GM21381 (cell line): ENCODE results near the gene NPAS3.
"Not testable (repeated sequence)": the region's sequence is repeated elsewhere in the genome, so short reads cannot be mapped to it uniquely, and the experiment has no call there.

ENCODE experiments used
- ATAC-seq: cut with Tn5 transposase; IDR thresholded peaks from one replicate; pipeline ENCODE4 v1.9.1; 2021; ENCODE audit warnings: mild to moderate bottlenecking, moderate library complexity; ENCODE audit not compliant: unreplicated experiment

NPAS3 gene

DNA sequence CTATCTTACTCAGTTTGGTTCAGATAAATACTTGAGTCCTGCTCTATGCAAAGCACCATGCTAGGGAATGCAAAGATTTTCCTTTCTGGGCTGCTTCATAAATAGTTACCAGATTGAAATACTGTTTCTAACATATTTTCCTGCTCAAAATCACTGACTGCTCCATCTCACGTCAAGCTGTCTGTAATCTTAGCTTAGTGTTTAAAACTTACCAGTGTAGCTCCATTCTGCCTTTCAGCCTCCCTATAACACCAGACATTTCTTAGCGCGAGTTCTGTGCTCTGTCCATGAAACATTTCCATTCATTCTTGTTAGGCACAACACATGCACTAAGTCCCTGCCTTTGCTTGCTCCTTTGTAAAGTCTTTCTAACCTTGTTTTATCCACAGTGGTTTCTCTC, 129.4 kb downstream of the NPAS3 start:
- ATAC-seq: no peak

DNA sequence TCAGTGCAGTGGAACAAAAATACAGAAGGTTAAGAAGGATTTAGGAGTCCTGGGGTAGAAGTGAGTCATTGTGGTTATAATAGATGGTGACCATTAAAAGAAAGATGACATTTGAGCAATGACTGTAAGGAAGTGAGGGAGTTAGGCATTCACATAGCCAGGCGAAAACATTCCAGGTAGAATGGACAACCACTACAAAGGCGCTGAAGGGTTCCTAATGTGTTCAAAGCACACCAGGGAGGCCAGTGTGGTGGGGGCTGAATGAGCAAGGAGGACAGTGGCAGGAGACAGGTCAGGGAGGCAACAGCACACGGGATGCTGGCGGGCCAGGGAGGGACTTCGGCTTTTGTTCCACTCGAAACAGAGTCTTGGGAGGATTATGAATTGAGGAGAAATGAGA, 129.9 kb downstream of the NPAS3 start:
- no peak for ATAC-seq

DNA sequence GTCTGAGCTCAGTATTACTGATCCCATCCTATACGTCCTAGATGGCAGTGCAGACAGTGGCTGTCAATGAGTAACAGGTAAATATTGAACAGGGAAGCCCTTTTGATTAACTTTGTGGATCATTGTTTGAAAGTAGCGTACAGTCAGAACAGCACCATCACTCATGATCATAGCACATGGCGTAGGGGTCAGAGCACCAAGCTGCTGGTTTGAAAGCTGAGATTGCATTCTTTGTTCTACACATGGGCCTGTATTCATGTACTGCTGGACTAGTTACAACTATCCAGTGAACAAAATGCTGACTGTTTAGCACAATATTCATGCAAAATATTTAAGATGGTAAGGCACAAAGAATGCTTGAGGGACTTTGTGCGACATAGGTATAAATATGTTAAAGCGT, 131.8 kb downstream of the NPAS3 start:
- no peak for ATAC-seq

DNA sequence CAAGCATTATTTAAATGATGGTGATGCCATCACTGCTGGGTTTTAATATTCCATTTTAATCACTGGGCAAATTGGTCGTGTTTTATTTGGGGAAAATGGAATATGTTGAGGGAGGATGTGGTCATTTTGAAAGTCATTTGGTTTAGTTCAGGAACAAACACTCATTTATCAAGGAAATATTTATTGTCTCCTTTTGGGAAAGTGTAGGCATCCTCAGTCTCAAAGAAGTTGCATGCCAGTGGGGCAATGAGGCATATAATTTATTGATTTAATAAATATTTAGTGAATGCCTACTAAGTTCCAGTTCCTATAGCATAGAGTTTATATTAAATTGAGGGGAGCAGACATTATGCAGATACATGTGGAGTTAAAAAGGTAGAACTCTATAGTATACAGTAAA, 134.3 kb downstream of the NPAS3 start:
- no peak for ATAC-seq

DNA sequence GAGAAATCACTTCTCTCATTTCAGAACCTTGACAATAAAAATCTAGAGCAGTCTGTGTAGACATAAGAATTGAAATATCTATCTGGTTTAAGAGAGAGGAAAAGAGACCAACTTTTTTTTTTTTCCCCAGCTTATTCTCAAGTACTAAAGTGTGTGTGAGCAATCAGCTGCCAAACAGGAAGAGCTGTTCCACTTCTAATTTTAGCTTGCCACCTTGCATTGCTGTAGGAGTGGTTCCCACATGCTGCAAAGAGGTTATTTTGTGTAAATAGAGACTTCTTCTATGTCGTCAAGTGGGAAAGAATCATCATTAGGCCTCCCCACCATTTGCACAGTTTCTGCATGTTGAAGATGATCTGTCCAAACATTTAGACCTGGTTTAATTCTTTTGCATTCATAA, 142.6 kb downstream of the NPAS3 start:
- ATAC-seq: no peak

DNA sequence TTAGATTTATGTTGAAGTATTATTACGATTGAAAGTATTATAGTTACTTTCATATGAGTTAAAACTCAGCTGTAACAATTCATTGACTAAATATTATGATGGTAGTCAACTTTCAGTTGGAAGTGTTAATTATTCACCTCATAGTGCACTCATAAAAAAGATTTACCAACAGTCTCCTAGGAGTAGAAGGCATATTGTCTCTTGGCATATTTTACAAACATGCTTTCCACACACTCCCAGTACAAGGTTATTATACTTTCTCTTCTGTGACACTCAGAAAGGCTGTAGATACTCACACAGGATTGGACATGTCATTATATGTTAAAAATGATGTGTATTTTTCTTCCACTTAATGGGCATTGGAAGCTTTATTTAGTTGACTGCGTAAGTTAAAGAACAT, 147.1 kb downstream of the NPAS3 start:
- no peak for ATAC-seq

DNA sequence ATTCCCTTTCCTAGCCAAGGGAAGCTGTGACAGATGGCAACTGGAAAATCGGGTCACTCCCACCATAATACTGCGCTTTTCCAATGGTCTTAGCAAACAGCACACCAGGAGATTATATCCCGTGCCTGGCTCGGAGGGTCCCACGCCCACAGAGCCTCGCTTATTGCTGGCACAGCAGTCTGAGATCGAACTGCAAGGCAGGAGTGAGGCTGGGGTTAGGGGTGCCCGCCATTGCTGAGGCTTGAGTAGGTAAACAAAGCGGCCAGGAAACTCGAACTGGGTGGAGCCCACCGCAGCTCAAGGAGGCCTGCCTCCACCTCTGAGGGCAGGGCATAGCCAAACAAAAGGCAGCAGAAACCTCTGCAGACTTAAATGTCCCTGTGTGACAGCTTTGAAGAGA, 149.6 kb downstream of the NPAS3 start:
- ATAC-seq: not testable (repeated sequence)

DNA sequence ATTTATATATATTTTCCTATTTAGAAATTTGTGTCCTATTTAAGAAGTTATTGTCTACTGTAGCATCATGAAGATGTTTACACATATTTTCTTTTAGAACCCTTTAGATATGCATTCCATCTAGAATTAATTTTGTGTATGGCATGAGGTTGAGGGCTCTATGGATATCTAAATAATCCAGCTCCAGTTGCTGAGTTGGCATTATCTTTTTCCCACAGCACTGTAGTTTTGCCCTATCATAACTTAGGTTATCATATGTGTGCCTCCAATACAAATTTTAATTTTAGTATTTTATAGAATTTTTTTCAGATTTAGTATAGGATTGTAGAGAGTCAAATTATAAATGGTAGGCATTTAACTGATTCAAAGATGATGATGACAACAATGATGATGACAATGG, 159.3 kb downstream of the NPAS3 start:
- ATAC-seq: no peak

DNA sequence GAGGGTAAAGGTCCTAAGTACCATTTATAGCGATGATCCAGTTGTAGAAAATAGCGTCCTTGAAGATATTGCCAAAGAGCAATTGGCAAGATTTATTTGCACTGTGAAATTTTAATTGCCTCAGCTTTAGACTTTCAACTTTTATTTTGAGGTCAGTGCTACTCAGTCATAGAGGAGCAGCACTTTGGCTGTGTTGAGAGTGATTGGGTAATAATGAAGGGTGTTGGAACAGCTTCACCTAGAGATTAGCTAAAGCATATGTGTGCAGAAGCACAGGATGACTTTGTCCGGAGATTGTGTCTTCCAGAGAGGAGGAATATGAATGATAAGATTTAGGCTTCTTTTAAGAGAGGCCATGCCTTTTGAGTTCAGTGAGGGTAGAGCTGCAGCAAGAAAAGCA, 164.8 kb downstream of the NPAS3 start:
- no peak for ATAC-seq

DNA sequence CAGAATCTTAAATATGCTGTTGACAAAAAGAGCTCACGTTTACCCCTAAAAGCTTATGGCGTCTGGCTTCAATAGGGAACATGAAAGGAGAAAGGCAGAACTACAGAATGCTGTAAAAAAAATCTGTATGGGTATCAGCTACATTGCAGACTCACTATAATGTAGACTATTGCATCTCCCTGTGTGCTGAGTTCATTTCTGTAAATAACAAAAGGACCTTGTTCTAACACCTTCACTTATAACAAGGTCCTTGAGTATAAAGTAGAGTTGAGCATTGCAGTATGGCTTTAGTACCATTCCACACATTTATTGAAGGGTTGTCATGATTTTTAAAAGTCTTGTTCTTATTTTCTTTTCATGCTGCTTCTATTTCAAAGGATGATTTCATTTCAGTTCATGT, 165.3 kb downstream of the NPAS3 start:
- ATAC-seq: no peak

DNA sequence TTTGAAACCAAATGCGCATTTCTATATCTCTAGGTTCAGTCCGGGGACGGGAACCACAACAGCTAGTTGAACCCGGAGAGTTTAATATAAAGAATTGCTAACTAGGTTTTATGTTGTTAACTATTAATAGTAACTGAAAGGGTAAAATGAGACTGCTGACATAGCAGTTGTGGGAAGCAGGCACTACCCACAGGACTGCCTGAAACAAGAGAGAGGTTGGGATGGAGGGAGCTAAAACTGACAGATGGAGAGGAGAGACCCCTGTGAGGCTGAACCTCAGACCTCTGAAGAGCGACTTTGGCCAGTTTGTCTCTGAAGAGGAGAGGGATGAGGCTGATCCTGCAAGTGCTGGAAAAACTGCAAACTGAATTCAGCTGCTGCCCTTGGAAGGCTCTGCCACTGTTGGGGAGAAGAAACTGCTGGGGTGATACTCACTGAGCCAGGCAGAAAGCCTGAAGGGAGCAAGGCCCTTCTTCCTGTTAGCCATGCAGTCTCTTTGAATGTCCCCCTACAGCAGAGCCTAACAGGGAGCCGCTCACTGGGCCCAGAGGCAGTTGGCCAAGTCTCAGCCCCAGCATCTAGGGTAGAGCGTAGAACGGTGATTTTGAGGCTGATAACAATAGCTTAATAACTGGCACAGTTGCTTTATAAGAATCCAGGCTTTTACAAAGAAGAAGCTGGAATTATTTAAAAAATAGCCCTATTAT, 172.2 kb downstream of the NPAS3 start:
- no peak for ATAC-seq

DNA sequence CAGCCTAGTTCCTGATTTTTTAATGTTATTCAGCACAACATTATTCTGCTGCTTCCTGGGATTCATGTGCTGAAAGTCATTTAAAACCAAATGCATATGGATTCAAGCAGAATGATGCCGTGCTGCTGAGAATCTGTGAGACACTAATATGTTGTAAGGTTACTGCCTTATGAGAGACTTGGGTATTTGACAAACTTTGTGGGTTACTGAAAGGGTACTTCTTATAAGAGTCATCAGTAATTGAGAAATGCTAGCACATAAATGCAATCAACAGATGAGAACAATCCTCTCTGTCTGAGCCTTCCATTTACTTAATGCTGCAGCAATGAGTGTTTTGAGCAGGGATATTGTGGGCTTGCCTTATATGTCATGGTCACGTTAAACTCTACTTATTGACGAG, 175.7 kb downstream of the NPAS3 start:
- no peak for ATAC-seq

DNA sequence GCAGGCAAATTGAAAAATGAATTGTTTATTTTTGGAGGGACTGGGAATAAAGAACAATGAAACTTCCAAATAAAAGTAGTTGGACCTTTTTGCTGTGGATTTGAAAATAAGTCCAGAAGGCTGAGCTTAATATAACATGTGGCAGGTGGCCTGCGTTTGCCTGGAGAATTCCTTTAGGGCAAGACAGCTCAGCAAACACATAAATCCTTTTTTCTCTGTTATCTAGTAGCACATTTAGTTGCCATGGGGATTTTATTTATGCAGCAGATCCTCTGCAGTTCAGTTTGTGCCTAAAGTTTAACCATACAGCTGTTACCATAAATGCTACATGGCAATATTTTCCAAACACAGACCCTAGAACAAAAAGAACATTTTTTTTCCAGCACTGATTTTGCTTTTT, 180.0 kb downstream of the NPAS3 start:
- ATAC-seq: no peak

DNA sequence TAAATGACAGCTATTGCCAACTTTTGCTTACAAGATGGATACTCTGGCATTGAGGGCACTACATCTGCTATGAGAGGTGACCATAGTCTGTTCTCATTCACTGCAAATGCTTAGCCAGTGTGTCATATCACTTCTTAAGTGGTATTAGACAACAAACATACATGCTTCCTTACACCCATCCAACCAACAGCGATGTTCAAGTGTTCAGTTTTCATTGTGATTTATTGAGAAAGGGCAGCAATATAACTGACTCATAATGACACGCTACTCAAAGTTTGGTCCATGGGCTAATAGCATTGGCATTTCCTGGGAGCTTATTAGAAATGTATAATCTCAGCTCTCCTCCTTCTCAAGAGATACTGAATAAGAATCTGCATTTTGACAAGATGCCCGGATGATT, 181.7 kb downstream of the NPAS3 start:
- ATAC-seq: no peak

DNA sequence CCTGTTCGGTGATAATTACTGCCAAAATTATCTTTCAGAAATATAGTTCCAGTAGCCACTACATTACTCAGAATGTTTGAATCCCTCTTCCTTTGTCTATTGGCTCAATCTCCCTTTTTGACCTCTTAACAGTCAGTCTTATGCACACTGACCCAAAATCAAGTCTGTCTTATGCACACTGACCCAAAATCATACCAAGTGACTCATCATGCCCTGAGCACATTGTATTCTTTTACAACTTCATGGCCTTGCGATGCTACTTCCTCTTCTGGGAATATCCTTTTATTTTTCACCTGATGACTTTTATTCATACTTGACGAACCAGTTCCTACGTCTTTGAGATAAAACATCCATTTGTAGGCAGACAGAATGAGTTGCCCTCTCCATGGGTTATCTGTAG, 182.3 kb downstream of the NPAS3 start:
- no peak for ATAC-seq

DNA sequence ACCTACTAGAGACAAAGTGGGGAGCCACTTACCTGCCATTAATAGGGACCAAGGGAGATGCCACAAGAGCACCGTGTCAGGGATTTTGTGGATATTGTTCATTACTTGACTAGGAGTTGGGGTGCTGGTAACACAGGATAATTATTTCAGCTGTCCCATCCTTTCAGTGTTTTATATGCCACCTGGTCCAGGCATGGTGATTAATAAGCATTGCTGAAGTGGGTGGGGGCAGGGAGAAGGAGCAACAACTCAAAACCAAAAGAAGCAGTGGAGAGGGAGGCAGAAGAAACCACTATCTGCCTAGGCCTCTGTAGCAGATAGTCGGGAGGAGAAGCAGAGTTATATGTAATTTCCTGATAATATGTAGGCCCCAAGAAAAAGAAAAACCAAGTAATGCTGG, 184.6 kb downstream of the NPAS3 start:
- ATAC-seq: no peak

DNA sequence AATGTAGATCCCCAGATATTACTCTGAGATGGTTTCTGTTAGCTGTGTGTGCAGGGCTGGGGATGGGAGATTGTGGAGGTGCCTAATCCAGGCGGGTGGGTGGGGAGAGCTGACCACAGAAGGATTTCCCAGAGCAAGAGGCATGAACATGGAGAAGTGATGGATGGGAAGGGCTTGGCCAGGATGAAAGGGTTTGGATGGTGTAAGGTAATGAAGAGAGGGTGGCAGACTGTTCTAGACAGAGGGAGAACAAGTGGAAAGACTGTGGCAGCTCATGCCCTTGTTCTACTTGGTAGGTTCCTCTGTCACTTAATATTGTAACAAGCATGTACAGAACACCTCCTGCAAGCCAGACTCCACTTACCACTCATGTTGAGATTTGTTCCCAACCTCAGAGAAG, 187.8 kb downstream of the NPAS3 start:
- ATAC-seq: no peak

DNA sequence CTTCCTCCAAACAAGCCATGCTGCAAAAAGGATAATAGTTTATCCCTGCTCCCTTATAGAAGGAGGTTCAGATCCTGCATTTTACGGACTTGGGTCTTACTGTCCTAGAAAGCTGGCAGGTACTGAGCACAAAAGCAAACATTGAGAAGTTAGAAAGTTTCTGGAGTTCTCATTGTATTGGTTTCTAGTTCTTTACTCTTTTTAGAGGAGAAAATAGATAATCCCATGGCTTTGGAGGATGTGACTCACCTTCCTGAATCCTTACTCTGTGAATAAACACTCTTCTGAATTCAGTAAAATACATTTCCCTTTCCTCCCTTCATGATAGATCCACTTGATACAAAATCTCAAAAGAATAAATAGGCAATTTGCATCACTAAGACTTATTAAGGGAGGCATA, 188.9 kb downstream of the NPAS3 start:
- no peak for ATAC-seq

DNA sequence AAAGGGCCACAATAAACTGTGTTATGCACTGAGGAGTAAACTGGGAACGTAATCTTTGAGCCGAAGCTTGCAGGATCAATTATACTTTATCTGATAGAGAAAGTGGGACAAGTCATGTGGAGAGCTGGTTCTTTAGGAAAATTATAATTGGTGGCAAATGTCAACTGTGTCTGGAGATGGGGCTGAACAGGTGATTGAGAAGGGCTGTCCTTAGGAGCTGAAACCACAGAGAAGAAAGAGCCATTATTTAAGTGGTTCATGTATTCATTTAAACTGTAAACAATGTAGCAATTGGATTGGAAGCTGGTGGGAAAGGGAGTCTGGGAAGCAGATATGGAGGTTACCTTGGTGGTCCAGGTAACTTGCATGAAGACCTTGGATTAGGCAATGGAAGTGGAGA, 193.1 kb downstream of the NPAS3 start:
- ATAC-seq: no peak

DNA sequence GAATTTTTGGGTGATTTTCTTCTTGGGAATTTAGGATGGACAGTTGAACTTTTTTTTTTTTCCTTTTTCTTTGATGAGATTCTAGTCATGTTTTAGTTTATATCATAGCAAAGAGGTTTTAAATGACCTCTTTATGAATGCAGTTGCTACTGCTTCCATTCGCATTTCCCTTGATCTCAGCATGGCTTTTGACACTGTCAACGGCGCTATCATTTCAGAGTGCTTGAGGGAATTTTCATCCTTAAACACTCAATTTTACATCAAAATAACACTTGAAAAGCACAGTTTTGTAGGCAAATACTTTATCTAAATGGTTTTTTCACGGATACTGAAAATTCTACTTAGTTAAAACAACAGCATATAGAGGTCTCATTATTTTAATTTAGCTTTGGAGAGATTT, 195.5 kb downstream of the NPAS3 start:
- ATAC-seq: no peak

DNA sequence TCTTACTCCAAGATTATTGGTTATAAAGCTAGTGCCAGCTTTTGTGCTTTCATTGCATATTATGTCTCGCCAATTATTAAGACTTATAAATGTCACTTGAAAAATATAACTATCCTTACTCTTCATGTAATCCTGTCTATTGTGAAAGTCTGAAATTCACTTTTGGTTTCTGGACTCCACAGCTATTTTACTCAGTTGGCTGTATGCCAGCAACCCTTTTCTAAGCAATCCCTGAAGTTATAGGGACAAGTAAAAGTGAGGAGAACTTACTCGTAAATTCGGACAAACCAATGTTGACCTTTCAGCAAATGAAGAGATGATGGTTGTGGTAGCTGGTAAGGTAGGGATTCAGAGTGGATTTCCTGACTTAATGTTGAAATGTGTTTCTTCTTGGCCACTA, 196.3 kb downstream of the NPAS3 start:
- no peak for ATAC-seq

DNA sequence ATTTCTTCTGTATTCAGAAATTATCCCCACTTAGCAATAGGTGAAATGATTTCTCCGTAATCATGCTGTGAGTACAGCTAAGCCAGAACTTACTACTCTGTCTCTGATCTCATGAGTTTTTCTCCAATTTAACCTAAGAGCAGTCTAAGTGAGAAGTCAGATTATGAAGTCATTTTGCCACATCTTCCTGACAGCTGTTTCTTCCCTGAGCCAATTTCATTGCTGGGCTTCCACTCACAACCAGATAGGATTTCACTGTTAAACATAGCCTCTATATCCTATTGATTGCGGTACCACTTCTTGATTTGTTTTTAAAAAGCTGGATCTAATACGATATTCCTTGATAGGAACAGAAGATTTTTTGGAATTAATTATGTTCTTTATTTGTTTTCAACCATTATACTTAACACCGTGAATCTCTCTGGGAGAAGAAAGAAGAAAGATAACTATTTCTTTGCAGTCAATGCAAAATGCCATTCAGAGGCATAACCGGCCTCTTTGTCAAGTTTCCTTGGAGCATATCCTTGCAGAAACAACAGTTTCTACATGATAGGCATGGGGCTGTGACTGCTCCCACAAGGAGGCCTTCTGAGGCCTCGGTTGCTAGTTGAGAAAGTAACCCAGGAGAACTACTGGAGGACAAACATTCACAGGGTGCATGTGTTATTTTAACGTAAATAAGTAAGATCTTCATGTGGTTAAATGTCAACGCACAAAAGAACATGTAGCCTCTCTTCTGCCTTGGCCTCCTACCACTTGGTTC, 212.2 kb downstream of the NPAS3 start:
- no peak for ATAC-seq

DNA sequence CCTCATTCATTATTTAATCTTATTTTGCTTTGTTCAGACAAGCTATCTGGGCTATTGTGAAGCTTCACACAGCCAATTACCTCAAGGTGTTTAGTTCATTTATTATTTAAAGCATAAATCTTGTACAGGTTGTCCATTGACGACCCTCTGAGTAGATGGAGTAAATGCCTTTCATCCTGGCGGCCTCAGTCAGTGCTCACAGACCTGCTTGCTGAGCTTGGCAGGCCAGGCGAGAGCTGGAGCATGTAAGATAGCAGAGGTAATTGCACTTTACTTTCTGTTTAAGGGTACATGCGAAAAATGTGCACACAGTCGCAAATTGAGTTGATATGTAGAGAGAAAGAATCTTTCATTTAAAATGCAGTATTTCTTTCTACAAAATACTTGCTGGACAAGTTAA, 224.4 kb downstream of the NPAS3 start:
- no peak for ATAC-seq
